Adrenal gland (tissue), 12 donors: ENCODE results near the gene COPG2. TPM values are rescaled to one million over a fixed set of nuclear protein-coding genes. Genes with fewer than 3 reads are reported as not detected.

Source experiments
- DNase-seq, 7 donors: peaks; one replicate each; pipeline ENCODE4 v3.0.0-alpha.2; 2019 to 2020
- H3K27ac ChIP-seq, 5 donors: fragments of 200-600 bp; sonication (generic) in 4 of 5; 1 replicate in 3 of 5; 2 replicates in 2 of 5; pipeline versions ENCODE4 v1.5.1 to v1.8.0; 2016 to 2020; ENCODE audit warnings: mild to moderate bottlenecking in 1 of 5
- H3K27me3 ChIP-seq: fragments of 200-600 bp; 2 replicates; pipeline ENCODE4 v1.8.0; 2021
- H3K36me3 ChIP-seq, 2 donors: fragments of 200-600 bp; replicated peaks in 1 of 2; 1 replicate in 1 of 2; 2 replicates in 1 of 2; pipeline versions ENCODE4 v1.5.1 to v1.8.0; 2018 to 2022
- H3K4me1 ChIP-seq, 2 donors: fragments of 200-600 bp; replicated peaks in 1 of 2; 1 replicate in 1 of 2; 2 replicates in 1 of 2; pipeline versions ENCODE4 v1.5.1 to v1.8.0; 2018 to 2021
- H3K4me3 ChIP-seq, 4 donors: fragments of 200-600 bp; sonication (generic) in 3 of 4; one replicate each; pipeline ENCODE4 v1.5.1; 2016 to 2018
- H3K9me3 ChIP-seq, 3 donors: fragments of 200-600 bp; sonication (generic) in 1 of 3; replicated peaks in 1 of 3; 1 replicate in 2 of 3; 2 replicates in 1 of 3; pipeline versions ENCODE4 v1.5.1 to v1.8.0; 2016 to 2021
- CTCF ChIP-seq, 6 experiments: fragments of 450-650 bp in 4 of 6; fragments of 200-600 bp in 2 of 6; sonication (generic) in 1 of 6; IDR thresholded peaks; 1 replicate in 5 of 6; 2 replicates in 1 of 6; pipeline versions ENCODE4 v1.5.1 to v1.8.0; 2016 to 2021; ENCODE audit warnings: antibody characterized with exemption in 6 of 6, mild to moderate bottlenecking in 2 of 6, moderate library complexity in 1 of 6
- POLR2A ChIP-seq, 2 donors: fragments of 450-650 bp; IDR thresholded peaks; one replicate each; pipeline ENCODE4 v1.6.1; 2017; ENCODE audit warnings: antibody characterized with exemption in 2 of 2, mild to moderate bottlenecking in 2 of 2, moderate library complexity in 1 of 2
- WGBS, 4 donors: extraction: QIAGEN DNeasy Blood & Tissue Kit in 2 of 4; methylation state at CpG; one replicate each; pipeline versions ENCODE4 v1.1.5 to v1.1.7; 2013 to 2017; 5-methylcytosine and 5-hydroxymethylcytosine counted together
- intact Hi-C, 2 donors: fragments of 100-400 bp; cut with DNase I; formaldehyde crosslinking; loops; one replicate each; pipeline versions ENCODE4 v1.14.1 to v1.15.0; 2022 to 2023
- polyA plus RNA-seq, 3 donors: library from polyadenylated mRNA; stranded (reverse); fragments of 200-250 nt in 2 of 3; fragments of 350-450 nt in 1 of 3; fragmentation: Illumina TruSeq in 1 of 3; extraction: RNeasy Lipid Tissue Mini Kit (QIAGEN cat#74804) in 1 of 3; gene quantifications; one replicate each; pipeline ENCODE4 v1.2.3, GENCODE V29; 2013 to 2014
- total RNA-seq, 9 donors: library from RNA; depleted of rRNA in 4 of 9; stranded (reverse); fragments of >200 nt in 4 of 9; fragments of 120-200 nt in 1 of 9; fragmentation: NEBNext Ultra II Directional in 1 of 9; extraction: Animal tissue kit (Norgen Biotek cat#: 25700) in 1 of 9; gene quantifications; one replicate each; pipeline versions ENCODE4 v1.1.0 to v1.2.4, GENCODE V29; 2013 to 2023
- donor health status: healthy with polysubstance abuse.
- donor health status: Bipolar disorder and iron deficiency.
- donor health status: DM: yes; HTN: yes; CAD: no.
- donor health status: DM: no; HTN: no; CAD: no.
- donor health status: DM: no; HTN: no; CAD: no.
- donor health status: DM: yes; HTN: yes; CAD: no.

Gene COPG2
- total and polyA plus RNA-seq, 12 donors, result 12.2 to 73.1 (median 37.9) TPM

GRCh38 chr7:130683026-130683425 lies 14.5 kb upstream of the COPG2 start:
- Histone ChIP-seq H3K27ac (no peak overlapping the region), H3K9me3 (no peaks in the 10 kb centered on the region), H3K36me3 (no peaks in the 10 kb centered on the region), H3K4me3 (no peak overlapping the region), H3K27me3 (no peaks in the 10 kb centered on the region), H3K4me1 (no peaks in the 10 kb centered on the region)
- no peak for DNase-seq
- TF ChIP-seq POLR2A (IDR thresholded peaks at IDR 0.05), result no peak
- no peak for TF ChIP-seq CTCF (IDR thresholded peaks at IDR 0.05)
- whole genome bisulfite sequencing, 4 donors, result 94 to 98% (median 96%) methylated on average over 2 of the region's 2 CpGs
- intact Hi-C loops, result no loop called here

- Histone ChIP-seq H3K27me3 (no peaks in the 10 kb centered on the region), H3K27ac (no peak overlapping the region), H3K4me3 (no peak overlapping the region), H3K9me3 (no peaks in the 10 kb centered on the region), H3K4me1 (peaks cover 0 to 2% of the 10 kb centered on the region in 2 donors), H3K36me3 (no peaks in the 10 kb centered on the region)
- WGBS, 4 donors, result 65 to 81% (median 74%) methylated on average over 2 of the region's 2 CpGs
- no peak for DNase-seq
- intact Hi-C loops, result no loop called here
- no peak for TF ChIP-seq CTCF (IDR thresholded peaks at IDR 0.05)
- no peak for TF ChIP-seq POLR2A (IDR thresholded peaks at IDR 0.05)
Measured at GRCh38 chr7:130674456-130674855, 5.9 kb upstream of the COPG2 start.

- no peaks in the 10 kb centered on the region for H3K36me3 ChIP-seq
- intact Hi-C loops, result no loop called here
Measured at GRCh38 chr7:130673066-130673465, 4.5 kb upstream of the COPG2 start.

GRCh38 chr7:130672146-130672545 lies 3.6 kb upstream of the COPG2 start:
- DNase-seq, result no peak
- WGBS, 4 donors, result 90 to 96% (median 95%) methylated on average over 4 of the region's 4 CpGs
- H3K4me1 ChIP-seq, result peaks cover 0 to 11% of the 10 kb centered on the region in 2 donors
- no peaks in the 10 kb centered on the region for H3K9me3 ChIP-seq
- TF ChIP-seq CTCF (IDR thresholded peaks at IDR 0.05) (no peak), POLR2A (IDR thresholded peaks at IDR 0.05) (no peak)
- no peak overlapping the region for H3K27ac ChIP-seq
- no peak overlapping the region for H3K4me3 ChIP-seq
- H3K36me3 ChIP-seq, result no peaks in the 10 kb centered on the region
- H3K27me3 ChIP-seq, result no peaks in the 10 kb centered on the region
- intact Hi-C loops, result no loop called here

More at GRCh38 chr7:130673066-130673465, 4.5 kb upstream of the COPG2 start:
- Histone ChIP-seq H3K27me3 (no peaks in the 10 kb centered on the region), H3K9me3 (no peaks in the 10 kb centered on the region), H3K4me3 (no peak overlapping the region), H3K27ac (no peak overlapping the region), H3K4me1 (peaks cover 0 to 5% of the 10 kb centered on the region in 2 donors)
- TF ChIP-seq POLR2A (IDR thresholded peaks at IDR 0.05) (no peak), CTCF (IDR thresholded peaks at IDR 0.05) (no peak)
- no peak for DNase-seq
